GM12878 (cell line): ENCODE results near the gene TIMM22. TPM values are rescaled to one million over a fixed set of nuclear protein-coding genes. Genes with fewer than 3 reads are reported as not detected.

Source experiments
- ATAC-seq: fragments of 200-7000 bp; cut with Tn5 transposase; 3 replicates; pipeline ENCODE4 v1.9.1; 2020; ENCODE audit warnings: mild to moderate bottlenecking, moderate library complexity
- BruUV-seq: library from RNA; stranded (reverse); fragments of 400-500 nt; replicated peaks from 2 replicates; lab custom pipeline; 2021; lab: Mats Ljungman, UMichigan
- CTCF ChIA-PET: fragments of 300-600 bp; sonication (Branson Sonifier 250); formaldehyde crosslinking; extraction: SDS; loops from one replicate; lab custom pipeline; 2021; ENCODE audit warnings: inconsistent platforms; lab: Yijun Ruan, JAX
- POLR2A ChIA-PET: fragments of 350-600 bp; formaldehyde crosslinking; extraction: SDS; loops from one replicate; lab custom pipeline; 2021; ENCODE audit warnings: inconsistent platforms; lab: Charles Lee
- RAD21 ChIA-PET: fragments of 300-600 bp; sonication (Branson Sonifier 250); formaldehyde crosslinking; loops from one replicate; lab custom pipeline; 2023; ENCODE audit warnings: antibody characterized with exemption; ENCODE audit not compliant: unreplicated experiment; lab: Charles Lee
- SMC1A ChIA-PET: fragments of 300-600 bp; sonication (Branson Sonifier 250); formaldehyde crosslinking; loops from one replicate; lab custom pipeline; 2023; ENCODE audit not compliant: unreplicated experiment, uncharacterized antibody; lab: Charles Lee
- DNase-seq: peaks from one replicate; pipeline ENCODE4 v3.0.0-alpha.2; 2011; ENCODE audit warnings: low read depth, low spot score
- FAIRE-seq: peaks from 3 replicates; lab custom pipeline; 2011; peaks lifted over from hg19 to GRCh38; lab: Jason Lieb, UNC
- H2AFZ ChIP-seq: 2 replicates; pipeline ENCODE4 v1.6.0; 2011; ENCODE audit warnings: low read depth, low read length, control low read depth; ENCODE audit not compliant: control insufficient read depth
- H3K27ac ChIP-seq: 2 replicates; pipeline ENCODE4 v1.5.1; 2011; ENCODE audit warnings: control low read depth; ENCODE audit not compliant: control insufficient read depth, insufficient read depth
- H3K27me3 ChIP-seq, 2 experiments: replicated peaks in 1 of 2; 2 replicates each; pipeline versions ENCODE4 v1.6.0 to v1.6.1; 2011; ENCODE audit warnings: low read length in 1 of 2; ENCODE audit not compliant: control insufficient read depth in 2 of 2, insufficient read depth in 2 of 2
- H3K36me3 ChIP-seq, 2 experiments: 2 replicates each; pipeline ENCODE4 v1.5.1; 2011; ENCODE audit warnings: low read length in 1 of 2; ENCODE audit not compliant: control insufficient read depth in 2 of 2, insufficient read depth in 2 of 2
- H3K4me1 ChIP-seq: 2 replicates; pipeline ENCODE4 v1.6.1; 2011; ENCODE audit warnings: mild to moderate bottlenecking, low read length, moderate library complexity, mixed read lengths; ENCODE audit not compliant: control insufficient read depth, insufficient read depth
- H3K4me2 ChIP-seq: 2 replicates; pipeline ENCODE4 v1.6.0; 2011; ENCODE audit warnings: control low read depth; ENCODE audit not compliant: control insufficient read depth, insufficient read depth
- H3K4me3 ChIP-seq: fragments of 200-600 bp; sonication (generic); 2 replicates; pipeline ENCODE4 v1.5.1; 2016
- H3K79me2 ChIP-seq: 2 replicates; pipeline ENCODE4 v1.6.0; 2011; ENCODE audit warnings: low read length; ENCODE audit not compliant: control insufficient read depth, insufficient read depth
- H3K9ac ChIP-seq: 2 replicates; pipeline ENCODE4 v1.8.0; 2011; ENCODE audit warnings: low read length, control low read depth, mixed read lengths; ENCODE audit not compliant: control insufficient read depth, insufficient read depth
- H3K9me3 ChIP-seq: replicated peaks from 3 replicates; pipeline ENCODE4 v1.5.1; 2011; ENCODE audit warnings: mild to moderate bottlenecking, low read length; ENCODE audit not compliant: control insufficient read depth, insufficient read depth
- H4K20me1 ChIP-seq: 2 replicates; pipeline ENCODE4 v1.6.0; 2011; ENCODE audit not compliant: control insufficient read depth, insufficient read depth
- BACH1 ChIP-seq: fragments of 450-650 bp; IDR thresholded peaks from 2 replicates; pipeline ENCODE4 v1.6.1; 2017; ENCODE audit warnings: mild to moderate bottlenecking, borderline replicate concordance
- ESRRA ChIP-seq: IDR thresholded peaks from 2 replicates; pipeline ENCODE4 v1.6.1; 2012; ENCODE audit warnings: mild to moderate bottlenecking, low read length, improper control_type of control experiment
- EZH2 ChIP-seq: IDR thresholded peaks from 2 replicates; pipeline ENCODE4 v1.6.1; 2012; ENCODE audit warnings: low read depth, mild to moderate bottlenecking, control low read depth, inconsistent platforms, low read length, borderline replicate concordance; ENCODE audit not compliant: control insufficient read depth
- PBX3 ChIP-seq: IDR thresholded peaks from 2 replicates; pipeline ENCODE4 v1.6.1; 2011; ENCODE audit warnings: mild to moderate bottlenecking, low read depth, low read length, moderate library complexity; ENCODE audit not compliant: insufficient replicate concordance
- RUNX3 ChIP-seq: IDR thresholded peaks from 2 replicates; pipeline ENCODE4 v1.6.1; 2012; ENCODE audit warnings: low read length, inconsistent platforms
- SREBF2 ChIP-seq: IDR thresholded peaks from 2 replicates; pipeline ENCODE4 v1.6.1; 2012; ENCODE audit warnings: mild to moderate bottlenecking, low read length
- STAT3 ChIP-seq: IDR thresholded peaks from 2 replicates; pipeline ENCODE4 v1.6.1; 2011; ENCODE audit warnings: low read depth, low read length, improper control_type of control experiment
- SUPT20H ChIP-seq: IDR thresholded peaks from 2 replicates; pipeline ENCODE4 v1.6.1; 2011; ENCODE audit warnings: low read depth, mild to moderate bottlenecking, low read length, moderate library complexity, borderline replicate concordance; ENCODE audit not compliant: control insufficient read depth
- TARDBP ChIP-seq: IDR thresholded peaks from 2 replicates; pipeline ENCODE4 v1.6.1; 2016; ENCODE audit warnings: borderline replicate concordance
- WRNIP1 ChIP-seq: IDR thresholded peaks from 2 replicates; pipeline ENCODE4 v1.6.1; 2011; ENCODE audit warnings: low read depth, low read length, improper control_type of control experiment, borderline replicate concordance
- ZBTB4 ChIP-seq: fragments of 450-650 bp; formaldehyde crosslinking; IDR thresholded peaks from 2 replicates; pipeline ENCODE4 v1.4.0; 2022; ENCODE audit warnings: mild to moderate bottlenecking, moderate library complexity
- ZNF217 ChIP-seq: fragments of 450-650 bp; IDR thresholded peaks from 2 replicates; pipeline ENCODE4 v1.6.1; 2017; ENCODE audit warnings: antibody characterized with exemption, mild to moderate bottlenecking
- WGBS: methylation state at CpG from one replicate; pipeline ENCODE4 v1.1.6; 2016; ENCODE audit warnings: low lambda C conversion rate; ENCODE audit not compliant: insufficient replicate concordance, insufficient coverage; ENCODE audit errors: missing lambda C conversion rate; 5-methylcytosine and 5-hydroxymethylcytosine counted together
- in situ Hi-C: fragments of 300-500 bp; cut with MboI; formaldehyde crosslinking; loops from 9 replicates; pipeline ENCODE4 v1.14.3; 2018; ENCODE audit warnings: mixed read lengths
- intact Hi-C: fragments of 100-400 bp; cut with micrococcal nuclease; formaldehyde crosslinking; loops from one replicate; pipeline ENCODE4 v1.14.2; 2022; ENCODE audit not compliant: unreplicated experiment
- polyA plus RNA-seq, 11 experiments: library from polyadenylated mRNA; depleted of rRNA in 4 of 11; unstranded in 6 of 11; stranded (reverse) in 5 of 11; fragments of >200 nt; fragmentation: Nextera tagmentation in 4 of 11; fragmentation: Illumina TruSeq in 1 of 11; extraction: Ambion mirVana in 4 of 11; extraction: Trizol in 1 of 11; gene quantifications; 1 replicate in 1 of 11; 2 replicates in 10 of 11; pipeline versions ENCODE4 v1.2.1 to v1.2.3, GENCODE V29; 2011 to 2016; ENCODE audit warnings: inconsistent platforms in 2 of 11, missing spikeins in 2 of 11, low read depth in 1 of 11
- total RNA-seq, 4 experiments: library from RNA; depleted of rRNA in 3 of 4; stranded (reverse); fragments of >200 nt in 3 of 4; fragmentation: Illumina TruSeq in 1 of 4; extraction: Trizol in 1 of 4; gene quantifications; 2 replicates each; pipeline versions ENCODE4 v1.2.1 to v1.2.3, GENCODE V29; 2013 to 2021
- TF ChIP-seq, protein P1 (sequence below): fragments of 450-650 bp; IDR thresholded peaks from 2 replicates; pipeline ENCODE4 v1.6.1; 2017; ENCODE audit warnings: mild to moderate bottlenecking
- TF ChIP-seq, protein P2 (sequence below): IDR thresholded peaks from 2 replicates; pipeline ENCODE4 v1.6.1; 2011; ENCODE audit warnings: low read depth, low read length, improper control_type of control experiment, borderline replicate concordance

Gene TIMM22
- total and polyA plus RNA-seq, 10 of the 15 experiments (the other 5 are each of a cell fraction or from before 2014, with no cell fraction given): 4.4 to 25.0 (median 10.6) TPM

DNA sequence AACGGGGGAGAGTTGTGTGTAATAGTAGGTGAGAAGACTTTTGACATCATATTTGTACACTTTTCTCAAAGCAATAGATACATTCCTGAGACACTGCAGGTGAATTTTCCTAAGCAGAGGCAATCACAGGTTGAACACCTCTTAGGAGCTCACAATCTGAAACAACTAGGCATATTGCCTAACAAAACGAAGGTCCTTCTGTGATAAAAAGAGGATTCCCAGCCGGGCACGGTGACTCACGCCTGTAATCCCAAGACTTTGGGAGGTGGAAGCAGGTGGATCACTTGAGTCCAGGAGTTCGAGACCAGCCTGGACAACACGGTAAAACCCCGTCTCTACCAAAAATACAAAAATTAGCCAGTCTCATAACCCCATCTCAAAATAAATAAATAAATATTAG is 34.8 kb upstream of the TIMM22 start:
- 31% methylated on average over 8 of the region's 8 CpGs for WGBS
- CTCF ChIA-PET: no interaction called here
- Histone ChIP-seq H3K9me3 (no peaks in the 10 kb centered on the region), H3K27ac (no peak overlapping the region), H3K9ac (no peak overlapping the region), H2AFZ (no peak overlapping the region), H3K4me3 (no peak overlapping the region), H3K4me2 (no peak overlapping the region), H4K20me1 (no peaks in the 10 kb centered on the region), H3K79me2 (no peaks in the 10 kb centered on the region), H3K36me3 (no peaks in the 10 kb centered on the region), H3K4me1 (no peaks in the 10 kb centered on the region), H3K27me3 (no peaks in the 10 kb centered on the region)
- SMC1A ChIA-PET: no interaction called here
- DNase-seq (no peak), FAIRE-seq (no peak), ATAC-seq (no peak)
- intact Hi-C loops (no loop called here), in situ Hi-C loops (no loop called here)
- RAD21 ChIA-PET: no interaction called here
- POLR2A ChIA-PET: no interaction called here
- no TSS peak for BruUV-seq
- TF ChIP-seq WRNIP1 (no peak), EZH2 (no peak), ESRRA (no peak), TARDBP (no peak), SUPT20H (no peak), BACH1 (no peak), ZBTB4 (CRISPR knock-in tag) (no peak), ZNF217 (no peak), SREBF2 (no peak), RUNX3 (no peak), STAT3 (no peak), PBX3 (no peak)
- TF ChIP-seq, protein P1, sequence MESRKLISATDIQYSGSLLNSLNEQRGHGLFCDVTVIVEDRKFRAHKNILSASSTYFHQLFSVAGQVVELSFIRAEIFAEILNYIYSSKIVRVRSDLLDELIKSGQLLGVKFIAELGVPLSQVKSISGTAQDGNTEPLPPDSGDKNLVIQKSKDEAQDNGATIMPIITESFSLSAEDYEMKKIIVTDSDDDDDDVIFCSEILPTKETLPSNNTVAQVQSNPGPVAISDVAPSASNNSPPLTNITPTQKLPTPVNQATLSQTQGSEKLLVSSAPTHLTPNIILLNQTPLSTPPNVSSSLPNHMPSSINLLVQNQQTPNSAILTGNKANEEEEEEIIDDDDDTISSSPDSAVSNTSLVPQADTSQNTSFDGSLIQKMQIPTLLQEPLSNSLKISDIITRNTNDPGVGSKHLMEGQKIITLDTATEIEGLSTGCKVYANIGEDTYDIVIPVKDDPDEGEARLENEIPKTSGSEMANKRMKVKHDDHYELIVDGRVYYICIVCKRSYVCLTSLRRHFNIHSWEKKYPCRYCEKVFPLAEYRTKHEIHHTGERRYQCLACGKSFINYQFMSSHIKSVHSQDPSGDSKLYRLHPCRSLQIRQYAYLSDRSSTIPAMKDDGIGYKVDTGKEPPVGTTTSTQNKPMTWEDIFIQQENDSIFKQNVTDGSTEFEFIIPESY: no peak
- TF ChIP-seq, protein P2, sequence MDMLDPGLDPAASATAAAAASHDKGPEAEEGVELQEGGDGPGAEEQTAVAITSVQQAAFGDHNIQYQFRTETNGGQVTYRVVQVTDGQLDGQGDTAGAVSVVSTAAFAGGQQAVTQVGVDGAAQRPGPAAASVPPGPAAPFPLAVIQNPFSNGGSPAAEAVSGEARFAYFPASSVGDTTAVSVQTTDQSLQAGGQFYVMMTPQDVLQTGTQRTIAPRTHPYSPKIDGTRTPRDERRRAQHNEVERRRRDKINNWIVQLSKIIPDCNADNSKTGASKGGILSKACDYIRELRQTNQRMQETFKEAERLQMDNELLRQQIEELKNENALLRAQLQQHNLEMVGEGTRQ: no peak
